LNCaP clone FGC (cell line): ENCODE results near the gene RAE1.
A peak's percentile ranks its signal among the peaks of the same experiment; 100 is the strongest.

ENCODE experiments used
- DNase-seq: peaks from one replicate; pipeline ENCODE4 v3.0.0-alpha.2; 2011; ENCODE audit warnings: low read depth
- H3K4me3 ChIP-seq: 2 replicates; pipeline ENCODE4 v1.5.1; 2011; ENCODE audit warnings: mild to moderate bottlenecking, low read depth, low read length, control low read depth
- CTCF ChIP-seq: IDR thresholded peaks from 2 replicates; pipeline ENCODE4 v1.5.1; 2012; ENCODE audit warnings: mild to moderate bottlenecking; ENCODE audit not compliant: control insufficient read depth, insufficient read depth; ENCODE audit errors: extremely low read depth

Gene RAE1

GRCh38 chr20:57378107-57378506, 27.1 kb downstream of the RAE1 start:
- no peak for DNase-seq
- no peak overlapping the region for H3K4me3 ChIP-seq
- no peak for TF ChIP-seq CTCF

- no peak for TF ChIP-seq CTCF
- DNase-seq: no peak
- H3K4me3 ChIP-seq: no peak overlapping the region
Observed at GRCh38 chr20:57378646-57379262, 27.7 kb downstream of the RAE1 start.

GRCh38 chr20:57379263-57379647, 28.2 kb downstream of the RAE1 start:
- no peak for DNase-seq
- no peak for TF ChIP-seq CTCF
- H3K4me3 ChIP-seq: no peak overlapping the region

- DNase-seq: no peak
- no peak overlapping the region for H3K4me3 ChIP-seq
- no peak for TF ChIP-seq CTCF
Observed at GRCh38 chr20:57380081-57380750, 29.2 kb downstream of the RAE1 start.

- DNase-seq: peak; percentile 46
- no peak overlapping the region for H3K4me3 ChIP-seq
- peak; percentile 95 for TF ChIP-seq CTCF
Observed at GRCh38 chr20:57381596-57382503, 30.8 kb downstream of the RAE1 start.

- H3K4me3 ChIP-seq: no peak overlapping the region
- no peak for DNase-seq
- TF ChIP-seq CTCF: no peak
Observed at GRCh38 chr20:57382516-57382915, 31.5 kb downstream of the RAE1 start.
